OCI-LY1 (cell line): ENCODE data around the gene RPS3A.

Experiments
- EZH2 ChIP-seq: fragments of 200-600 bp; sonication (generic), shearing (Covaris generic); IDR thresholded peaks from 2 replicates; pipeline ENCODE4 v1.8.0; 2017; ENCODE audit warnings: borderline replicate concordance, mixed run types, mild to moderate bottlenecking, antibody characterized with exemption, low read length, moderate library complexity, mixed read lengths
- TF ChIP-seq, protein P1 (sequence below): fragments of 200-600 bp; sonication (generic), shearing (Covaris generic); IDR thresholded peaks from 2 replicates; pipeline ENCODE4 v1.5.1; 2017; ENCODE audit warnings: mild to moderate bottlenecking, antibody characterized with exemption, low read length, moderate library complexity, mixed read lengths

DNA sequence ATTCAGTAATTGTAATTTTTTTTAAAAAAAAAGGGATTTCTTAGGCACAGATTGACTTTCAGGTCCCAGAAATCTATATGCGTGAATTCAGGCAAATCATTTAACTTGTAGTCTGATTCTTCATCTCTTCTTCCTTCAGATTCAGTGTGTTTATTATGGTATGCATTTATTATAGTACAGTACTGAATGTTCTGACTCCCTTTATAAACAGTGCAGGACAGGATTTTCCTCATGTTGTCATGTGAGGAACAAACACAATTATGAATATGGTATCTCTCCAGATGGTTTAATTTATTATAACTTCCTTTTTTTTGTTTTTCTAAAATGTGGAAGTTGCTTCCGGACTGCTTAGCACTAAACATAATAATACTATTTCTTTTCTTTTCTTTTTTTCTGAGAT is 54.2 kb downstream of the RPS3A start:
- TF ChIP-seq, protein P1, sequence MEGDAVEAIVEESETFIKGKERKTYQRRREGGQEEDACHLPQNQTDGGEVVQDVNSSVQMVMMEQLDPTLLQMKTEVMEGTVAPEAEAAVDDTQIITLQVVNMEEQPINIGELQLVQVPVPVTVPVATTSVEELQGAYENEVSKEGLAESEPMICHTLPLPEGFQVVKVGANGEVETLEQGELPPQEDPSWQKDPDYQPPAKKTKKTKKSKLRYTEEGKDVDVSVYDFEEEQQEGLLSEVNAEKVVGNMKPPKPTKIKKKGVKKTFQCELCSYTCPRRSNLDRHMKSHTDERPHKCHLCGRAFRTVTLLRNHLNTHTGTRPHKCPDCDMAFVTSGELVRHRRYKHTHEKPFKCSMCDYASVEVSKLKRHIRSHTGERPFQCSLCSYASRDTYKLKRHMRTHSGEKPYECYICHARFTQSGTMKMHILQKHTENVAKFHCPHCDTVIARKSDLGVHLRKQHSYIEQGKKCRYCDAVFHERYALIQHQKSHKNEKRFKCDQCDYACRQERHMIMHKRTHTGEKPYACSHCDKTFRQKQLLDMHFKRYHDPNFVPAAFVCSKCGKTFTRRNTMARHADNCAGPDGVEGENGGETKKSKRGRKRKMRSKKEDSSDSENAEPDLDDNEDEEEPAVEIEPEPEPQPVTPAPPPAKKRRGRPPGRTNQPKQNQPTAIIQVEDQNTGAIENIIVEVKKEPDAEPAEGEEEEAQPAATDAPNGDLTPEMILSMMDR, result no peak
- no peak for TF ChIP-seq EZH2
